GM21381 (cell line): Measurements from ENCODE around the gene WNT8A.
"Not testable (repeated sequence)": the region's sequence is repeated elsewhere in the genome, so short reads cannot be mapped to it uniquely, and the experiment has no call there.

Experiments
- ATAC-seq: cut with Tn5 transposase; IDR thresholded peaks from one replicate; pipeline ENCODE4 v1.9.1; 2021; ENCODE audit warnings: mild to moderate bottlenecking, moderate library complexity; ENCODE audit not compliant: unreplicated experiment

Gene WNT8A, protein sequence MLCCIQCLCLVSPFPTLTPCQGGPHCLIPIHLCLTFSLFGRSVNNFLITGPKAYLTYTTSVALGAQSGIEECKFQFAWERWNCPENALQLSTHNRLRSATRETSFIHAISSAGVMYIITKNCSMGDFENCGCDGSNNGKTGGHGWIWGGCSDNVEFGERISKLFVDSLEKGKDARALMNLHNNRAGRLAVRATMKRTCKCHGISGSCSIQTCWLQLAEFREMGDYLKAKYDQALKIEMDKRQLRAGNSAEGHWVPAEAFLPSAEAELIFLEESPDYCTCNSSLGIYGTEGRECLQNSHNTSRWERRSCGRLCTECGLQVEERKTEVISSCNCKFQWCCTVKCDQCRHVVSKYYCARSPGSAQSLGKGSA

GRCh38 chr5:138083702-138084101, at the start of gene WNT8A:
WNT8A (plus strand) TSS chr5:138084033; CDS start chr5:138084128, 95 bp downstream.
- ATAC-seq = no peak

GRCh38 chr5:138035605-138036537, 48.0 kb upstream of the WNT8A start:
- ATAC-seq = peak; percentile 38

DNA sequence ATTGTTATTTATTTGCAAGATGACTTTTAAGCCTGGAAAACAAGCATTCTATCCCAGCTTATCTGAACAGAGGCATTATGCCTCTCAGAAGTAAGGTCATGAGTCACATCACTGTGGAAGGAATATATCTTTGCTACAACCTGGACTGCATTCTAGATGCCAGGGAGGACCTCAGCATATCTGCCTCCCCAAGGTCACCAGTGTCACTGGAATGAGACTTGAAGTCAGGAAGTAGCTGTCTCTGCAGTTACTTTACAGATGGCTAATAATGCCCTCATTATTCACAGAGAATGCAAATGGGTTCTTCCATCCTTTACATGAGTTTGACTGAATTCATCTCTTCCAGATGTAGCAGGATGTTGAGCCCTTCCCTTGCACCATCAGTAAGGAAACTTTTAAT, 46.6 kb upstream of the WNT8A start:
- no peak for ATAC-seq

DNA sequence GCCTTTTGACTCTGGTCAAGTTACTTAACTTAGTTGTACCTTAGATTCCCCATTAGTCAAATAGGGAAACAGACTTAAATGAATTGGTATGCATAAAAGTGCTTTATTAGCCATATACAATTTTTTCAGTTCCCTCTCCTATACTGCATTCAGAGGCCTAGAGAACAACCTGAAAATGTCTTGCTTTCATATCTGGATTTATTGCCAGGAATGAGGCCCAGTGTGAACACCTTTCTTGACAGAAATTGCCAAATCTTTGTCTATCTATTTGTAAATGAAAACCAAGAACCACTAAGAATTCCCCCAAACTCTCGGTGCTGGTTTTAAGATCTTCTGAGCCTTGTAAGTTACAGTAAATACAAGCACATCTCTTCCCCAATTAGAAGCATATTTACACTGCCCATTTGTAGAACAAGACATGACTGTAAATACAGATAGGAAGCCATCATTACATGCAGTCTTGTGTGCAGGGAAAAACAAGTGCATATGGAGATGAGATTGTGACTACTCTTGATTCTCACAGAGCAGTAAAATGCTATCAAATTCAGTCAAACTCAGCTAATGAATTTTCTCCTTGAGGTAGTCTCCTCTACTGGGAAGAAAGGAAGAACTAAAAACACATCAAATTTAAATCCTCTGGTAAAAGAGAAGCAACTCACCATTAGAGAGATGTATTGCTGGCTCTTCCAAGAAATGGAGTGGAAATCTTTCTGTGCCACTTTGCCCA, 45.8 kb upstream of the WNT8A start:
- no peak for ATAC-seq

DNA sequence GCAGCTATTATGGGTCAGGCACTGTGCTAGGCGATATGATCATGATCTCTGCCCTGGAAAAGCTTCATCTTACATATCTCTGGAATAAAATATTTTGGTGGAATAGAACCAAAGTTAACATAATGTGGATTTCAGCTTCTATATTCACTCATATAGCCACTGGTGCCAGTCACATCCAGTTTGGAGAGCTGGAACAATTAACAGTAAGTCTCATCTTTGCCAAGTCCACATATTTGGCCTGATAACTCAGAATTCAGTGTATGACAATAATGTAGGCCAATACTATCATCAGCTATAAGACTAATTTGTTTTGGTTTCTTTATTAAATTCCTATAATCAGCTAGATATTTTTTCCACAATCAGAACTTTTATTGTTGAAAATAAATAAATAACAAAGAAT, 45.0 kb upstream of the WNT8A start:
- no peak for ATAC-seq

- not testable (repeated sequence) for ATAC-seq
Measured at GRCh38 chr5:138045283-138045682, 38.5 kb upstream of the WNT8A start.

DNA sequence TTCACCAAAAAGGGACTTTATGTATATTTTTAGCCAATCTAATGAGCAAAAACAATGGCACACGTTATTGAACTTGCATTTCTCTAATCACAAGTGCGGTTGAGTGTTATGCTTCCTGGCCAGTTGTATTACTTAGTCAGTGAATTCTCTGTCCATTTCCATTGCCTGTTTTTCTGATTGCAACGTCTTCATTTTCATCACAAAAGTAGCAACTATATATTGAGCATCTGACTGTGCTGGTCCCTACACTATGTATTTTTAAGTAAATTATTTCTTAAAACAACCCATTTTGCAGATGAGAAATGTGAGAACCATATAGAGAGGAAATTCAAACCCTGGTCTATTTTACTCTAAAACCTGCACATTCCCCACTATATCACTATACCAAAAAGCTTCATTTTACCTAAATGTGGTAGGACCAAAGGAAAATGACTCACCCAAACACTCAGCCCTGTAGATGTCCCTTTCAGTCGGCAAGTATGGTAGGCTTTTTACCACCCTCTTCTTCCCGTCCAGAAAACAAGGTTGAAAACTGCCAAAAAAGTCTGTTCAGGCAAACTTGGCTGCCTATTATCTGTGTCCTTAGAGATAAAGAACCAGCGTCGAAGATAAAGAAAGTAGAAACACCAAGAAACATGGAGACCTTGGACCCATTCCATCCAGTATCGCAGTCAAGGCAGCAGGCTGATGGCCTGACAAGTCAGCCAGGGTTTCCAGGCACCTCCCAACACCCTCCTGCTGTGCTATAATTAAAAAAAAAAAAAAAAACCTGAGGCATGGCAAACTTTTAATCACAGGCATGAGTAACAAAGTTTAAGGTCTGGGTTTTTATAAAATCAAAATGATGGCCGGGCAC, 32.2 kb upstream of the WNT8A start:
- ATAC-seq = no peak

GRCh38 chr5:138052718-138053117, 31.1 kb upstream of the WNT8A start:
- not testable (repeated sequence) for ATAC-seq

- ATAC-seq = no peak
Measured at GRCh38 chr5:138053554-138053953, 30.3 kb upstream of the WNT8A start.

- no peak for ATAC-seq
Measured at GRCh38 chr5:138054206-138054605, 29.6 kb upstream of the WNT8A start.

DNA sequence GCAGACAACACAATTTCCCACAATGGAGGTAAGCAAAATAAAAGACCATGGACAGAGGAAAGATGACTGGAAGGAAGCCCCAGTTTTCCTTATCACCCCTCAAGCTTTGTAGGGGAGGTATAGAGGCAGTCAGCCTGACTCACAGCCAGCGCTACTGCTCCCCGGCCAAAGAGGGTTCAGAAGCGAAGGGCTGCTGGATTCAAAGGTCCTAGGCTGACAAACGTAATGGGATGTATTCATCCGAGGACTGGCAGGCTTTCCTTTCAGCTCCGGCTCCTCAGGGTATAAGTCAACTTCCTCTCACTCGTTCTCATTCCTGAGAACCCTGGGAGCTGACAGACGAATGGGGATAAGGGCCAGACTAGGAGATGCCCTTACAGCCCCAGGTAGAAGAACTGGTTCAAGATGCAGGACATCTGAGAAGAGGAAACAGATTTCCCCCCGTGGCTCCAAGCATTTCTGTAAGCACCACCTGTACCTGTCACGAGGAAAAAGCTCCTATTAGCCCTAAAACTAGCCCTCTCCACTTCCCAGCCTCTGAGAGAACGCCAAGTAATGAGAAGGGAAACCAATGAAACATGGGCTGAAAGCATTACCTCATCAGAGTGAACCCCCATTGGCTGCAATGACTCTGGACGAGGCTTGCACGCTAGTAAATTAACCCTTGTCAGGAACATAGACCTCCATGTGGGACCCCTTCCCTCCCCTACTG, 28.8 kb upstream of the WNT8A start:
- no peak for ATAC-seq

- ATAC-seq = no peak
Measured at GRCh38 chr5:138064526-138064925, 19.3 kb upstream of the WNT8A start.

DNA sequence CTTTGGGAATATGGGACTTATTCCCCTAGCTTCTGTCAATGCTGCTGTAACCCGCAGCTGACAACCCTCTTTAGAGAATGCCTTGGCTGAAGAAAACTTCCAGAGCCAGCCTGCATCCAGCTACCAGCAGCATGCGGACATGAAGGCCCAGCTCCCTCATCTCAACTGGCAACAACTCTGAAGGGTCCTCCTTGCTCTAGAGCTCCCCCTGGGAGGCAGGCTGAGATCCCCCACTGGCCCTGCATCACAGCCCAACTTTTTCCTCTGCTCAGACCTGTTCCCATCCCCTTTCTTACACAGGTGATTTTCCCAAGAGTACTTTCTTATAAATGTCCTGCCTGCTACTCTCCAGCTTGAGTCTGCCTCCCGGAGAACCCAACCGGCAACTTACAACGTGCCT, 18.7 kb upstream of the WNT8A start:
- ATAC-seq = no peak

- no peak for ATAC-seq
Measured at GRCh38 chr5:138067945-138068344, 15.9 kb upstream of the WNT8A start.

GRCh38 chr5:138068742-138069600, 14.9 kb upstream of the WNT8A start:
- ATAC-seq = peak; percentile 54

GRCh38 chr5:138070026-138070425, 13.8 kb upstream of the WNT8A start:
- not testable (repeated sequence) for ATAC-seq

DNA sequence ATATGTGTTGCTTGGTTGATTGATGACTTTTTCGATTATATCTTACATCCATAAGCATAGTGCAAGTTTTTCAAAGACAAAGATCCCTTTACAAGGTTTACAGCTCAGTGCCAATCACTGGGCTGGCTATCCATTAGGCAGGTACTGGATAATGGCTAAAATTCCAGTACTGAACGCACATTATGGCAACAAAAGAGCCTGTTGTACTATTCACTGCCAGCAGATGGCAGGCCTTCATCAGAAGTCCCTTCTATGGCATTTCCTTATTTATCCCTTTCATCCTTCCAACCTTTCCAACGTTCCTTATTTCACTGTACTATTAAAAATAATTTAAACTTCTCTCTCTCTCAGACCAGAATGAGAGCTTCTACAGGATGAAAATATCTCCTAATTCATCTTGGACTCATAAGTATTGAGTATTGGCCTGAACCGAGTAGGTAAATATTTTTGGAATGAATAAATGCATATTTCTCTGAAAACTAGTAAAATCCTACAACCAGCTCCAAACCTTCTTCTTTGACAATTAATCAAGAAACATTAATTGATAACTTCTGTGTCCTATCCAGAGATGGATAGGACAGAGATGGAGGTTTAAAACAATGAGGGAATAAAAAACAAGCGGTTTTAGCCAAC, 6.7 kb upstream of the WNT8A start:
- ATAC-seq = no peak

- ATAC-seq = no peak
Measured at GRCh38 chr5:138078006-138078643, 5.7 kb upstream of the WNT8A start.
